WTC11 (cell line): ENCODE data around the gene BRCA1. TPM values are rescaled to one million over a fixed set of nuclear protein-coding genes. Genes with fewer than 3 reads are reported as not detected.
"Not testable (repeated sequence)": the region's sequence is repeated elsewhere in the genome, so short reads cannot be mapped to it uniquely, and the experiment has no call there.

Experiments used
- ATAC-seq: fragments of 200-7000 bp; cut with Tn5 transposase; 2 replicates; pipeline ENCODE4 v1.10.0; 2021; ENCODE audit warnings: mild to moderate bottlenecking, moderate library complexity
- CTCF ChIA-PET: fragments of 300-600 bp; sonication (Branson Sonifier 250); formaldehyde crosslinking; loops from one replicate; lab custom pipeline; 2021; ENCODE audit warnings: antibody characterized with exemption; lab: Charles Lee
- POLR2A ChIA-PET: fragments of 350-600 bp; sonication (Branson Sonifier 250); formaldehyde crosslinking; loops from one replicate; lab custom pipeline; 2021; ENCODE audit warnings: antibody characterized with exemption; lab: Charles Lee
- DNase-seq: peaks from one replicate; pipeline ENCODE4 v3.0.0; 2021; ENCODE audit warnings: low spot score
- H3K27ac Mint-ChIP-seq: 2 replicates; pipeline ENCODE4 v1.8.0; 2021; ENCODE audit warnings: mixed read lengths
- H3K27me3 Mint-ChIP-seq: 2 replicates; pipeline ENCODE4 v1.8.0; 2021; ENCODE audit warnings: low read depth, mild to moderate bottlenecking, moderate library complexity, mixed read lengths
- H3K36me3 Mint-ChIP-seq: 2 replicates; pipeline ENCODE4 v1.8.0; 2021; ENCODE audit warnings: mixed read lengths
- H3K4me1 Mint-ChIP-seq: 2 replicates; pipeline ENCODE4 v1.8.0; 2022; ENCODE audit warnings: mixed read lengths
- H3K4me3 Mint-ChIP-seq: 2 replicates; pipeline ENCODE4 v1.8.0; 2021; ENCODE audit warnings: mild to moderate bottlenecking, moderate library complexity, mixed read lengths
- H3K9me3 Mint-ChIP-seq: 2 replicates; pipeline ENCODE4 v1.8.0; 2021; ENCODE audit warnings: mixed read lengths
- AR ChIP-seq: fragments of 250-450 bp; sonication (Bioruptor Pico); IDR thresholded peaks from 2 replicates; pipeline ENCODE4 v1.9.0; 2021; ENCODE audit warnings: mild to moderate bottlenecking
- CDX4 ChIP-seq: fragments of 250-450 bp; sonication (Bioruptor Pico); IDR thresholded peaks from 2 replicates; pipeline ENCODE4 v1.9.0; 2021; ENCODE audit warnings: moderate library complexity, mild to moderate bottlenecking, inconsistent platforms, borderline replicate concordance
- E2F4 ChIP-seq: sonication (generic); formaldehyde crosslinking; IDR thresholded peaks from 2 replicates; pipeline ENCODE4 v1.8.1; 2022; ENCODE audit warnings: low read depth, mild to moderate bottlenecking, moderate library complexity, missing genetic modification reagents, borderline replicate concordance
- ERG ChIP-seq: fragments of 250-450 bp; sonication (Bioruptor Pico); IDR thresholded peaks from 2 replicates; pipeline ENCODE4 v1.8.0; 2021; ENCODE audit warnings: mild to moderate bottlenecking
- ESRRA ChIP-seq: sonication (generic); formaldehyde crosslinking; IDR thresholded peaks from 2 replicates; pipeline ENCODE4 v1.8.1; 2022; ENCODE audit warnings: mild to moderate bottlenecking, missing genetic modification reagents, borderline replicate concordance
- GTF2I ChIP-seq: fragments of 250-450 bp; sonication (Bioruptor Pico); conservative IDR thresholded peaks from 2 replicates; pipeline ENCODE4 v1.4.0; 2021; ENCODE audit warnings: mild to moderate bottlenecking
- JUN ChIP-seq: sonication (generic); formaldehyde crosslinking; IDR thresholded peaks from 2 replicates; pipeline ENCODE4 v1.8.0; 2023; ENCODE audit warnings: mild to moderate bottlenecking, missing genetic modification reagents
- MXD4 ChIP-seq: fragments of 250-450 bp; sonication (Bioruptor Pico); IDR thresholded peaks from 2 replicates; pipeline ENCODE4 v1.8.0; 2021; ENCODE audit warnings: mild to moderate bottlenecking, moderate library complexity, borderline replicate concordance
- NFE2L1 ChIP-seq: sonication (generic); formaldehyde crosslinking; IDR thresholded peaks from 2 replicates; pipeline ENCODE4 v1.8.1; 2023; ENCODE audit warnings: missing genetic modification reagents
- PRRX2 ChIP-seq: fragments of 250-450 bp; sonication (Bioruptor Pico); IDR thresholded peaks from 2 replicates; pipeline ENCODE4 v1.8.0; 2021; ENCODE audit warnings: mild to moderate bottlenecking
- SMAD3 ChIP-seq: sonication (generic); formaldehyde crosslinking; IDR thresholded peaks from 2 replicates; pipeline ENCODE4 v1.8.0; 2022; ENCODE audit warnings: missing genetic modification reagents, mild to moderate bottlenecking, borderline replicate concordance
- SOX15 ChIP-seq: fragments of 250-450 bp; sonication (Bioruptor Pico); IDR thresholded peaks from 2 replicates; pipeline ENCODE4 v1.9.0; 2021; ENCODE audit warnings: mild to moderate bottlenecking
- TP53 ChIP-seq: sonication (generic); formaldehyde crosslinking; IDR thresholded peaks from 2 replicates; pipeline ENCODE4 v1.8.1; 2023; ENCODE audit warnings: mild to moderate bottlenecking, missing genetic modification reagents
- USF1 ChIP-seq: sonication (generic); formaldehyde crosslinking; IDR thresholded peaks from 2 replicates; pipeline ENCODE4 v1.8.0; 2022; ENCODE audit warnings: mild to moderate bottlenecking, missing genetic modification reagents
- ZNF121 ChIP-seq: sonication (generic); formaldehyde crosslinking; IDR thresholded peaks from 2 replicates; pipeline ENCODE4 v1.8.0; 2023; ENCODE audit warnings: missing genetic modification reagents
- ZNF425 ChIP-seq: fragments of 250-450 bp; sonication (Bioruptor Pico); conservative IDR thresholded peaks from 2 replicates; pipeline ENCODE4 v1.9.0; 2021; ENCODE audit warnings: mild to moderate bottlenecking
- ZSCAN18 ChIP-seq: fragments of 250-450 bp; sonication (Bioruptor Pico); IDR thresholded peaks from 2 replicates; pipeline ENCODE4 v2.1.2; 2022; ENCODE audit warnings: mild to moderate bottlenecking, moderate library complexity
- total RNA-seq: library from RNA; stranded (reverse); gene quantifications from 3 replicates; pipeline ENCODE4 v1.2.3, GENCODE V29; 2021

The BRCA1 gene
- total RNA-seq, 1 experiment from 2014 or later: 37.8 TPM

- peaks cover 14% of the 10 kb centered on the region for H3K4me1 Mint-ChIP-seq
- not testable (repeated sequence) for ATAC-seq, H3K27ac Mint-ChIP-seq, DNase-seq, H3K9me3 Mint-ChIP-seq, H3K4me3 Mint-ChIP-seq, H3K27me3 Mint-ChIP-seq
- CTCF ChIA-PET: interaction anchor here (1.1 kb wide), 1 partner anchor 132 kb away, joined by 3 read pairs; no protein-coding TSS in a partner anchor
- peaks cover 17% of the 10 kb centered on the region for H3K36me3 Mint-ChIP-seq
- POLR2A ChIA-PET: interaction anchor here (0.7 kb wide), 1 partner anchor 14 kb away, joined by 3 read pairs; no protein-coding TSS in a partner anchor
These were observed 13.4 kb upstream of the BRCA1 start for GRCh38 chr17:43138531-43138930.

GRCh38 chr17:43136574-43136973 is 11.4 kb upstream of the BRCA1 start:
- peaks cover 10% of the 10 kb centered on the region; the same call in 1 of the 2 replicates for H3K4me1 Mint-ChIP-seq
- POLR2A ChIA-PET, ATAC-seq, DNase-seq, CTCF ChIA-PET, H3K4me3 Mint-ChIP-seq, H3K27ac Mint-ChIP-seq, H3K27me3 Mint-ChIP-seq, H3K9me3 Mint-ChIP-seq: not testable (repeated sequence)
- H3K36me3 Mint-ChIP-seq: peaks cover 17% of the 10 kb centered on the region

GRCh38 chr17:43135454-43135819 is 10.3 kb upstream of the BRCA1 start:
- CTCF ChIA-PET: interaction anchor here (0.6 kb wide), 1 partner anchor 28 kb away, joined by 3 read pairs; no protein-coding TSS in a partner anchor
- H3K27ac Mint-ChIP-seq: no peak overlapping the region
- POLR2A ChIA-PET: interaction anchor here (0.7 kb wide), 1 partner anchor 9 kb away, joined by 3 read pairs; no protein-coding TSS in a partner anchor
- peak; percentile 90 for ATAC-seq
- peaks cover 6% of the 10 kb centered on the region; the same call in 1 of the 2 replicates for H3K4me1 Mint-ChIP-seq
- H3K9me3 Mint-ChIP-seq: no peaks in the 10 kb centered on the region
- DNase-seq: peak; percentile 44
- TF ChIP-seq E2F4 (CRISPR knock-in tag) (no peak), GTF2I (no peak)
- H3K27me3 Mint-ChIP-seq: no peaks in the 10 kb centered on the region
- H3K4me3 Mint-ChIP-seq: no peak overlapping the region
- H3K36me3 Mint-ChIP-seq: peaks cover 17% of the 10 kb centered on the region

- Mint-ChIP-seq H3K9me3 (no peaks in the 10 kb centered on the region), H3K36me3 (peaks cover 17% of the 10 kb centered on the region), H3K27me3 (no peaks in the 10 kb centered on the region), H3K4me1 (peaks cover 6% of the 10 kb centered on the region; the same call in 1 of the 2 replicates), H3K27ac (no peak overlapping the region), H3K4me3 (no peak overlapping the region)
- DNase-seq (peak; percentile 30), ATAC-seq (peak; percentile 63)
- CTCF ChIA-PET: interaction anchor here (0.6 kb wide), 1 partner anchor 27 kb away, joined by 3 read pairs; no protein-coding TSS in a partner anchor
- POLR2A ChIA-PET: interaction anchor here (0.7 kb wide), 1 partner anchor 8 kb away, joined by 3 read pairs; no protein-coding TSS in a partner anchor
- no peak for TF ChIP-seq JUN (CRISPR knock-in tag)
- TF ChIP-seq AR (CRISPR knock-in tag): no peak
- no peak for TF ChIP-seq ERG
- TF ChIP-seq MXD4 (CRISPR knock-in tag): no peak
- TF ChIP-seq SMAD3: no peak
- TF ChIP-seq ZNF425 (CRISPR knock-in tag): no peak
- TF ChIP-seq ZNF121 (CRISPR knock-in tag): no peak
- no peak for TF ChIP-seq TP53 (CRISPR knock-in tag)
- TF ChIP-seq ESRRA: no peak
- no peak for TF ChIP-seq SOX15
- TF ChIP-seq USF1 (CRISPR knock-in tag): no peak
- no peak for TF ChIP-seq NFE2L1 (CRISPR knock-in tag)
- TF ChIP-seq ZSCAN18 (CRISPR knock-in tag): no peak
- no peak for TF ChIP-seq PRRX2 (CRISPR knock-in tag)
- no peak for TF ChIP-seq CDX4 (CRISPR knock-in tag)
These were observed 9.8 kb upstream of the BRCA1 start for GRCh38 chr17:43134774-43135453.
